ENCODE results near the gene DLGAP1.

The DLGAP1 gene

DNA sequence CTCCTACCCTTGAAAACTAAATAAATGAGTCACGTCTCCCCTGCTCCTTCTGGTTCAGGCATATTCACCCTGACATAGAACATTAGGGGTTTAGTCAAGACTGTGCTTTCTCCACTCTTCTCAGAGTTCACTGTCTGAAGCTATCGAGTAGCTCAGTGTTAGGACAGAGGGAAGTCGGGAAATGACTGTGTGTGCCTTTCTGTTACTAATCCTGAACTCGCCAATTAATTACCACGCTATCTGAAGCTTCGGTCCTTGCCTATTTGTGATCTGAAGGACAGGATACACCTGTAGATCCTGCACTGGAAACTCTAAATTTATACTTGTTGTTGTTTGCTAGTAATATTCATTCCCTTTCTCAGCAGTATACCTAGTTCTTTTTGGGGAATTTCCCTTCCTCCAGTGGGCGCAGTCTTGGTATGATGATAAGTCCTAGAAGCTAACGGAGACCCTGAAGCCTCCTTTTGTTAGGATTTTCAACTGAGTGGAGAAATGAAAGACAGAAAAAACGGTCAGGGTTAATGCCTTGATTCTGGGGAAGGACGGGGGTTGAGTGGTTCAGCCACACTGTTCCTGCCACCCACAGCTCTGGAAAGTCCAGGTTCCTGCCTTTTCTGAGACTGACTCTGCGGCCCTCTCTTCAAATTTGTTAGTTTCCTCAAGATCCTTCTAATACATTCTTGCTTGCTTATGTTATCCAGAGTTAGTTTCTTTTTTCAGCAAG is 218.0 kb downstream of the DLGAP1 start:
- TF ChIP-seq, protein P1, sequence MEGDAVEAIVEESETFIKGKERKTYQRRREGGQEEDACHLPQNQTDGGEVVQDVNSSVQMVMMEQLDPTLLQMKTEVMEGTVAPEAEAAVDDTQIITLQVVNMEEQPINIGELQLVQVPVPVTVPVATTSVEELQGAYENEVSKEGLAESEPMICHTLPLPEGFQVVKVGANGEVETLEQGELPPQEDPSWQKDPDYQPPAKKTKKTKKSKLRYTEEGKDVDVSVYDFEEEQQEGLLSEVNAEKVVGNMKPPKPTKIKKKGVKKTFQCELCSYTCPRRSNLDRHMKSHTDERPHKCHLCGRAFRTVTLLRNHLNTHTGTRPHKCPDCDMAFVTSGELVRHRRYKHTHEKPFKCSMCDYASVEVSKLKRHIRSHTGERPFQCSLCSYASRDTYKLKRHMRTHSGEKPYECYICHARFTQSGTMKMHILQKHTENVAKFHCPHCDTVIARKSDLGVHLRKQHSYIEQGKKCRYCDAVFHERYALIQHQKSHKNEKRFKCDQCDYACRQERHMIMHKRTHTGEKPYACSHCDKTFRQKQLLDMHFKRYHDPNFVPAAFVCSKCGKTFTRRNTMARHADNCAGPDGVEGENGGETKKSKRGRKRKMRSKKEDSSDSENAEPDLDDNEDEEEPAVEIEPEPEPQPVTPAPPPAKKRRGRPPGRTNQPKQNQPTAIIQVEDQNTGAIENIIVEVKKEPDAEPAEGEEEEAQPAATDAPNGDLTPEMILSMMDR (IDR thresholded peaks at IDR 0.05): no peak
- H3K4me3 Mint-ChIP-seq: no peak overlapping the region
- H3K27me3 Mint-ChIP-seq (ENCODE audit: low read depth, poor library complexity): peaks cover 15% of the 10 kb centered on the region
- no peak for DNase-seq
- H3K36me3 Mint-ChIP-seq (ENCODE audit: low read depth): no peaks in the 10 kb centered on the region
- no peak overlapping the region for H3K27ac Mint-ChIP-seq
- H3K4me1 Mint-ChIP-seq: no peaks in the 10 kb centered on the region
- no peaks in the 10 kb centered on the region for H3K9me3 Mint-ChIP-seq

DNA sequence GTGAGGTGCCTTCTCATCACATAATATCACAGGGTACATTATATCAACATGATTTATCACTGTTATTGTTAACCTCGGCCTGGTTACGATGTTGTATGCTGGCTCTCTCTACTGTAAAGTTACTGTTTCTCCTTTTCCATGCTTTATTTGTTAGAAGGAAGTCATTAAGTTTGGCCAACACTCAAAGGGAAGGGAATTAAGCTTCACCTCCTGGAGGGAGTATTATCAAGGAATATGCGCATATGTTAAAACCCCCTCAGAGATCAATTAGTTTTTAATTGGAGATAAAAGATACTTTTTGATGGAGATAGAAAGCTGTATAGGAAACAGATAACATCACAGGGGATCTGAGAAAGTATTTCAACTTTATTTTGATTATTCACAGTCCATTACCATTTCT is 221.6 kb downstream of the DLGAP1 start:
- TF ChIP-seq, protein P1 (IDR thresholded peaks at IDR 0.05): no peak
- H3K27ac Mint-ChIP-seq: no peak overlapping the region
- no peaks in the 10 kb centered on the region for H3K4me1 Mint-ChIP-seq
- no peak overlapping the region for H3K4me3 Mint-ChIP-seq
- H3K9me3 Mint-ChIP-seq: peaks cover 13% of the 10 kb centered on the region
- DNase-seq: no peak
- no peaks in the 10 kb centered on the region for H3K36me3 Mint-ChIP-seq (ENCODE audit: low read depth)
- peaks cover 11% of the 10 kb centered on the region for H3K27me3 Mint-ChIP-seq (ENCODE audit: low read depth, poor library complexity)

DNA sequence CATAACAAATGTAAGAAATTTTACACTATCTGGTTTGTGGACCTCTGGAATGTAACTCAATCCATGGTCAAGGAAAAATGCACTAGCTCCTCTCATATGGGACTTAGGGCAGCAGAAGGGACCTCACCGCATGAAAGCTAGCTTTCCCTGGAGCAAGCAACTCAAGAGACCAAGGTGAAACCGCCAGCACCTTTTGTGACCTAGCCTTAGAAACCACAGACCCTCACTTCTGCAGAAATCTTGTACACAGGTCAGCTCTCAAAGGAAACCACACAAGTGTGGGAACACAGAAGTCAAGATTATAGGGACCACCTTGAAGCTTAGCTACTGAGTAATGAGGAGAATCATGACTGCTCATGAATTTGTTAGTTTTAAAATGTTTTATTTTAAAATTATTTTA is 222.5 kb downstream of the DLGAP1 start:
- Mint-ChIP-seq H3K4me3 (no peak overlapping the region), H3K27ac (no peak overlapping the region), H3K27me3 (ENCODE audit: low read depth, poor library complexity) (peaks cover 11% of the 10 kb centered on the region), H3K4me1 (no peaks in the 10 kb centered on the region), H3K36me3 (ENCODE audit: low read depth) (no peaks in the 10 kb centered on the region), H3K9me3 (peaks cover 15% of the 10 kb centered on the region)
- DNase-seq: no peak
- TF ChIP-seq, protein P1 (IDR thresholded peaks at IDR 0.05): no peak

- H3K27me3 Mint-ChIP-seq (ENCODE audit: low read depth, poor library complexity): peaks cover 4% of the 10 kb centered on the region
- H3K4me1 Mint-ChIP-seq: no peaks in the 10 kb centered on the region
- H3K27ac Mint-ChIP-seq: no peak overlapping the region
- TF ChIP-seq, protein P1 (IDR thresholded peaks at IDR 0.05): no peak
- DNase-seq: no peak
- no peak overlapping the region for H3K4me3 Mint-ChIP-seq
- no peaks in the 10 kb centered on the region for H3K36me3 Mint-ChIP-seq (ENCODE audit: low read depth)
- peaks cover 15% of the 10 kb centered on the region for H3K9me3 Mint-ChIP-seq
Observed at GRCh38 chr18:4231260-4231659, 223.8 kb downstream of the DLGAP1 start.

- DNase-seq: peak; percentile 13
- no peaks in the 10 kb centered on the region for H3K4me1 Mint-ChIP-seq
Observed at GRCh38 chr18:4230450-4231168, 224.5 kb downstream of the DLGAP1 start.

More at GRCh38 chr18:4230450-4231168, 224.5 kb downstream of the DLGAP1 start:
- TF ChIP-seq, protein P1 (IDR thresholded peaks at IDR 0.05): no peak
- Mint-ChIP-seq H3K4me3 (no peak overlapping the region), H3K27ac (no peak overlapping the region), H3K36me3 (ENCODE audit: low read depth) (no peaks in the 10 kb centered on the region), H3K27me3 (ENCODE audit: low read depth, poor library complexity) (peaks cover 4% of the 10 kb centered on the region), H3K9me3 (peaks cover 15% of the 10 kb centered on the region)

All from nephron progenitor cell (in vitro differentiated cells).